GM08714 (cell line): Measurements from ENCODE around the gene CLIC1.

Source experiments
- H3K4me3 ChIP-seq: fragments of 200-500 bp; sonication (Bioruptor generic); 2 replicates; pipeline ENCODE4 v1.5.1; 2014; ENCODE audit warnings: mild to moderate bottlenecking, low read length, inconsistent platforms
- ZNF274 ChIP-seq: IDR thresholded peaks from 2 replicates; pipeline ENCODE4 v1.6.1; 2012; ENCODE audit warnings: mild to moderate bottlenecking, low read depth, low read length

CLIC1 gene

DNA sequence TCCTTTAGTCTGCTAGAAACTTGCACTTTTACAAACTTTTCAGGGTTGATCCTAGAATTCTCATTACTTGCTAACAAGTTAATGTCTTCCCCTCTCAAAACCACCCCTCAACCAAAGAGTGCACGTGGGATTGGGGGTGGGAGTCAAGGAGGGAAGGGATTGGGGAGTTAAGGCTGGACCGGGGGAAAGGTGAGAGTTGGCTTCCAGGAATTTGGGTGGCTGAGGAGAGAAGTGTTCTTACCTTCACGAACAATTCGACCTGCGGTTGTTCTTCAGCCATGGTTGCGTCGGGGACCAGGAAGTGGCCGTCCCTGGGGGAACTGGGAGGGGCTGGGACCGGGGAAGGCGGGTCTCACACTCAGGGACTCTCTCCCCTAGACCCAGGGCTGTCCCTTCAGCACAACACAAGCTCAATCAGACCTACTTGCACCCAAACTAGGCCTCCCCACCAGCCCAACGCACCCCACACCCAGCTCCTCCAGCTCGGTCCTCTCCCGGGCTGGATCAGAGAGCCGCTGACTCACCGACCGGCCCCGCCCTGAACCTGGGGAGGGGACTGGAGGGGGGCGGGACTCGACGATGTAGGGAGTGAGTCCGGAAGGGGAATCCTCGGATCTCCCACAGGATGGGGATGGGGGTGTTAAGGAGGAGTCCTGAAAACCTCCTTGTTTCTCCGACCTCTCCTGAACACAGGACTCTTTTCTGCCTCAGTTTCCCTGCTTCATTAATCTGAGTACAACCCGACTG is at the start of gene CLIC1:
Gene CLIC1, minus strand, starts transcription at position 510 of the 747 bp plus-strand sequence. Its CDS starts 230 bp downstream, at position 280.
- no peak for TF ChIP-seq ZNF274
- H3K4me3 ChIP-seq, result peak within 1 kb of the TSS; percentile 79

DNA sequence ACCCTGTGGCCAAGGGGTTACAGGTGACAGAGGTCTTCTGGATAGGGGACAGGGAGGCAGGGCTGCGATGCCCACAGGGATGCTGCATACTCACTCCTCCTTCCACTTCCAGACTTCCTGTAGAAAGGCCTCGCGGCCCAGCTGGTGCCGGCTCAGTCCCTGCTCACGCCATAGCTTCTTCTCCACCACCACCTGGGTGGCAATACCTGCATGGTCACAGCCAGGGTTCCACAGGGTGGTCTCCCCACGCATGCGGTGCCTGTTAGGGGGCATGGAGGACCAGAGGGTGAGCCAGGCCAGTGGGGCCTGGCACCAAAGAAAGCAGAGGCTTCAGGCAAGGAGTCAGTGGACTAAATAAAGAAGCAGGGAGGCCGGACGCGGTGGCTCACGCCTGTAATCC is 49.1 kb upstream of the CLIC1 start:
- H3K4me3 ChIP-seq, result no peak overlapping the region
- no peak for TF ChIP-seq ZNF274

DNA sequence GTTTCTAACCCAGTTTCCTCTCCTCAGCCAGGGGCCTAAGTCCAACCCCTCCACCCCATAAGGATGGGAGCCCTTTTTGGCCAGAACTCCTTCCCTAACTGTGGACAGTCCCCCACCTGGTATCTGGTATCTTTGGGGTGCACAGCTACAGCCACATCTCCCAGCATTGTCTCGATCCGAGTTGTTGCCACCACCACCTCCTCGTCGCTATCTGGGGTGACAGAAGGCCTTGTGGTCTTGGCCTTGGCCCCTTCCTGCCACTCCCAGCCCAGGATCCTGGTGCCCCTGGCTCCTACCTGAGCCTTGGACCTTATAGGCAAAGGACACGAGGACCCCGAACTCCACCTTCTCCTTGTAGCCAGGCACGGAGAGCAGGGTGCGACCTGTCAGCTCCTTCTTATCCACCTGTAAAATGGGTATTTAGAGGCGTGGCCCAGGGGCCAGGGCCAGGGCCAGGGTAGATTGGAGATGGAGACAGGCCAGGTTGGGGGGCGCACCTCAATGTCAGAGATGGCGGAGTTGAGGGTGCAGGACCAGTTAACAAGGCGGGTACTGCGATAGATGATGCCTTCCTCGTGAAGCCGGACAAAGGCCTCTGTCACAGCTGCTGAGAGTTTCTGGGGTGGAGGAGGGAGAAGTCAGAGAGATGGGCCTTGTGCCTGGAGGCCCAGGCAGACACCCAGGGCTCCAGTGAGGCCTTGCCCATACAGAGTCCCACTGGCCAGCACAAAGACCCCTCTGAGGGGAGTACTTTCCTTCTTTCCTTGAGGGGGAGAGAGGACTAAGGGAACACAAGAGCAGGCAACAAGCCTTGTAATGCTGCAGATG is 48.0 kb upstream of the CLIC1 start:
- no peak for TF ChIP-seq ZNF274
- no peak overlapping the region for H3K4me3 ChIP-seq

DNA sequence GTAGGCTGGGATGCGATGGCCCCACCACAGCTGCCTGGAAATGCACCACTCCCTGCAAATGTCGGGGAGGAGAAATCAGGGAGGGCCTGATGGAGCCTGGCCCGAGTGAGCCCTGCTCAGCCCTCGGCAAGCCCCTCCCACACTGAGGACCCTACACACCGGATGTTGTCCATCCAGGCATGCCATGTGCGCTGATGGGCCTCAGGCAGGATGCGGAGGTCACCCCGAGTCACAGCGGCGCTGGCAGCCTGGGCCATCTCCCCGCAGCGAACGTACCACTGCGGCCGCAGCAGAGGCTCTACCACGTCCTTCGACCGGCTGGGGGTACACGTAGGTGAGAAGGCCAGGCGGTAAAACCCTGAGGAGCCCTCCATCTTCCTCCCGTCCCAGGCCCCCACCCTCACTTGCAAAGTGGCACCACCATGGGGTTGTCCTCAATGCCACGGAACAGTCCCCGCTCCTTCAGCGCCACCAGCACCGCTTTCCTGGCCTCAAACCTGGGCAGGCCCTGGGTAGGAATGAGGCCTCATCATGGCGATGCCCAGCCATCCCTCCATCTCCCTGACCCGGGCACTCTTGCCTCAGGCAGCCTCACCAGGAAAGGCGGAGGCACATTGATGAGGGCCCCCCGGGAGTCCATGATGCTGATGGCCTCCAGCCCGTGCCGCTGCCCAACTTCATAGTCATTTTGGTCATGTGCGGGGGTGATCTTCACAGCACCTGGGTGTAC is 46.0 kb upstream of the CLIC1 start:
- TF ChIP-seq ZNF274, result no peak
- H3K4me3 ChIP-seq, result no peak overlapping the region

DNA sequence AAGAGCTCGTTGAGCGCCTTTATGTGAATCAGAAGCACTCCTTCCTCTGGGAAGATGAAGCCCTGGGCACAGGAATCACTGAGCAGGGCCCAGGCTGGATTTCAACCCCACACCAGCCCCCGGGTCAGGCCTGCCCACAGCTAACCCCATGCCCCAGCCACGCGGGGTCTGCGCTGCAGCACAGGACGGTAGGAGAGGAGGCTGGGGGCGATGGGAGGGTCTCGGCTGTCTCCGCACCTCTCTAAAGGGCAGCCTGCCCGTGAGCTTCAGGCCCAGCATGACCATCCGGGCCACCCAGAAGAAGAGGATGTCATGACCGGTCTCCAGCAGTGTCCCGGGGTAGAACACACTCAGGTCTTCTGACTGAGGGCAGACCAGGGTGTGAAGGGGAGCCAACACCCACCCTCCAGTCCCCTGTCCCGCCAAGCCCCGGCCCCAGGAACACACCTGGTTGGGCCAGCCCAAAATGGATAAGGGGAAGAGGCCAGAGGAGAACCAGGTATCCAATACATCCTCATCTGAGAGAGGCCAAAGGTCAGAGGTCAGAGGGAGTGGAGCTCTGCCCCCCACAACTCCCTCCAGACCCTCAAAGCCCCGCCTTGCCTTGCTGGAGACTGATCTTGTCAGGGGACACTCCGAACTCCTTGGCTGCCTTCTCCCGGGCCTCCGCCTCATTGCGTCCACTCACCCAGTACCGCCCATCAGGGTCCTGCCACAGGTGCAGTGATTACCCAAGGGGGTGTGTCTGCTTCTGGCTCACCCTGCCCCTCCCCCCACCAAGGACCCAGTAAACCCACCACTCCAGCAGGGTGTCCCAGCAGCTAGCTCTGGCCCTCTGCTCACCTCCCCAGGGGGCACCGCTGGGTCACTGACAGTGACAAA is 45.2 kb upstream of the CLIC1 start:
- H3K4me3 ChIP-seq, result no peak overlapping the region
- TF ChIP-seq ZNF274, result no peak

DNA sequence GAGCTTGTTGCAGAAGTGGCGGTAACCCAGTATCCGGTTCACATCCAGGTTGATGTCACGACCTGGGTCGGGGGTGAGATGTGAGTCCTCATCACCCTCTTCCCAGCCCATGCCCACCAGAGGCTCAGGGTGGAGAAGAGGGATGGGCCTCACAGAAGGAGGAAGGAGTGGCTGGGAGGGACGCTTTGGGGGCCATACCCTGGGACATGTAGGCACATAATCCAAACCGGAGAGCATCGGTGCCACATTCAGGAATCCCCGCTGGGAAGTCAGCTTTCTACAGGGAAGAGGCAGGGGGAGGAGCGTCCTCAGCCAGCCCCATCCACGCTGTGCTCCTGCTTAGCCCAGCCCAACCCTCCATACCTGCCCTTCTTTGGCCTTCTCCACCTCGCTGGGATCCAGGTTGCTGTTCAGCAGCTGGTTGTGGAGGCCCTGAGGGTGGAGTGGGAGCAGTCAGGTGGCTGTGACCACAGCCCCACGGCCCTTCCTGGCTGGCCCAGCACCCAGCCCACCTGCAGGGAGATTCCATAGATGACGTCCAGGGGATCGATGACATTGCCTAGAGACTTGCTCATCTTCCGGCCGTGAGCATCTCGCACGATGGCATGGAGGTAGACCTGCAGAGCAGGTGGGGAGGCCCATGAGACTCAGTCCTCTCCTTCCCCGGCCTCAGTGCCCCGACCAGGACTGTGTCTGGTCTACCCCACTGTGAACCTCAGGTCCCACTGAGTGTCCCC is 44.3 kb upstream of the CLIC1 start:
- TF ChIP-seq ZNF274, result no peak
- H3K4me3 ChIP-seq, result no peak overlapping the region

DNA sequence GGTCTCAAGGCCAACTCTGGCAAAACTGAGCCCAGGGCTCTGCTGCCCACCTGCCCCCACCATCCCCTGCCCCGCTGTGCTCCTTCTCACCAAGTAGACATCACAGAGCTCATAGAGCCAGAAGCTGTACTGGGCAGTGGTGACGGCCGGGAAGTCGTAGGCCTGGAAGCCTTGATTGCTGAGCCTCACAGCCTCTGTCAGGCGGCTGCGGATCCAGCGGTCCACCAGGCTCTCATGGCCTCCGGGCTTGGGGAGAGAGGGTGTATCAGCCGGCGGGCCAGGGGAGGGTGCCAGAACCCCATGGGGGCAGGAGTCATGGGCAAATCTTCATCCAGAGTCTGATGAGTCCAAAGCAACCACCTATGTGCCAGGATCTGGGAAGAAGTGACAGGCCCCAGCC is 43.6 kb upstream of the CLIC1 start:
- H3K4me3 ChIP-seq, result no peak overlapping the region
- TF ChIP-seq ZNF274, result no peak

DNA sequence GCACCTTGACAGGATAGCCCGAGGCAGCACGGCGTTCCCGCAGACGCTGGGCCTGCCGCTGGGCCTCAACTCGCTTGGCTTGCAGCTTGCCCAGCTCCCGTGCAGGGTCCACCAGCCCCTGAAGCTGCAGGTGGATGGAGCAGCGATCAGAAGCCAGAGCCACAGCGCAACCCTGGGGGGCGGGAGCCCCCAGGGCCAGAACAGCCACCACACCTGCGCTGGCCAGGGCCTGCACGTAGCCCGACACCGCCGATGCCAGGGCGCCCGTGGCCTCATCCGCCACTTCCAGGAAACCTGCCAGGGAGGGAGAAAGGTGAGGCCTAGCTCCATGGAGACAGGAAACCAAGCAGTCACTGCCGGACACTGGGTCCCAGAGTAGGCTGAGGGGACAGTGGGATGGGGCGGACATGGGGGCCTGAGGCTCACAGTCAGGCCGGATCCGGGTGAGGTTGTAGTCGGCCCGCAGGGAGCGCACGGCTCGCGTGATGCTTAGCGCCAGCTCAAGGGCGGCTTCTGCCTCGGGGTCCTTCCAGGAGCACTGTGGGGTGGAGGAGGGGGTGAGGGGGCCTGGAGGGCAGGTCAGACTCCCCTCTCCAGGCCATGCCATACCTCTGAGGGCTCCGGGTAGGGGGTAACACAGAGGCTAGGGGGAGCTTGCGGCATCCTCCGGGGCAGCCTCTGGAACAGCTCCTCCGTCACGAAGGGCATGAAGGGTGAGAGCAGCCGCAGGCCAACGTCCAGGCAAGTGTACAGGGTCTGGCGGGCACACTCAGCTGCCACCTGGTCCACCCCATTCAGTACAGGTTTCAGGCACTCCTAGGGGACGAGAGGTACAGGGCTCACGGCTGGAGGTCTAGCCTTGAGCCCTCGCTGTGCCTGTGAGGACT is 42.9 kb upstream of the CLIC1 start:
- TF ChIP-seq ZNF274, result no peak
- H3K4me3 ChIP-seq, result no peak overlapping the region

DNA sequence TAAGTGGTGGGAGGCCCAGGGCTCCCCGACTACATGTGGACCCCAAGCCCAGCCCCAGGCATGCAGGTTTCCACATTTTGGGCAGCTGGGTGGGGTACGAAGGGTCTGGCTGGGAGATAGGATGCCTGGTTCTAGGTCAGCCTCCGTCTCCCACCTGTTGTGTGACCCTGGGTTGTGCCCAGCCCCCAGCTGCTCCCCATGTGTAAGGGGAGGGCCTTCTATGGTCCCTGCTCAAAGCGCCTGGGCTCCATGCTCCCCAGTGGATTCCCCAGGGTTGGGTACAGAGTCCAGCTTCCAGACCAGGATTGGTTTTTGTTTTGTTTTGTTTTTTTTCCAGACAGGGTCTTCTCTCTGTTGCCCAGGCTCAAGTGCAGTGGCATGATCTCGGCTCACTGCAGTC is 41.9 kb upstream of the CLIC1 start:
- TF ChIP-seq ZNF274, result no peak
- no peak overlapping the region for H3K4me3 ChIP-seq

DNA sequence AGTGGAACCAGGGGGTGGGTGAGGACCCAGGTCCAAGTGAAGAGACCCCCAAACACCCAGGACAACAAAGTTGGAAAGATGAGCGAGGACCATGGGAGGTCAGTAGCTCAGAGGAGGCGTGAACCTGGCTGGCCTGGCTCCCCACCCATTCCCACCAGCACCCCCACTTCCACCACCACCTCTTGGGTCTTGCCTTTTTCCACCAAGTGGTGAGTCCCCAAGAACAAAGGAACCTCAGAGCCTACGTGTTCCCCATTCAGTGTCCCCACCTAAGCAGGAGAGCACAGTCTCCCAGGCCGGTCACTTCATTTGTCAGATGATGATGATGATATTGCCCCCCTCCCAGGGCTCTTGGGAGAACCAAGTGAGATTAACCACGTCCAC is 41.3 kb upstream of the CLIC1 start:
- no peak for TF ChIP-seq ZNF274
- H3K4me3 ChIP-seq, result no peak overlapping the region

DNA sequence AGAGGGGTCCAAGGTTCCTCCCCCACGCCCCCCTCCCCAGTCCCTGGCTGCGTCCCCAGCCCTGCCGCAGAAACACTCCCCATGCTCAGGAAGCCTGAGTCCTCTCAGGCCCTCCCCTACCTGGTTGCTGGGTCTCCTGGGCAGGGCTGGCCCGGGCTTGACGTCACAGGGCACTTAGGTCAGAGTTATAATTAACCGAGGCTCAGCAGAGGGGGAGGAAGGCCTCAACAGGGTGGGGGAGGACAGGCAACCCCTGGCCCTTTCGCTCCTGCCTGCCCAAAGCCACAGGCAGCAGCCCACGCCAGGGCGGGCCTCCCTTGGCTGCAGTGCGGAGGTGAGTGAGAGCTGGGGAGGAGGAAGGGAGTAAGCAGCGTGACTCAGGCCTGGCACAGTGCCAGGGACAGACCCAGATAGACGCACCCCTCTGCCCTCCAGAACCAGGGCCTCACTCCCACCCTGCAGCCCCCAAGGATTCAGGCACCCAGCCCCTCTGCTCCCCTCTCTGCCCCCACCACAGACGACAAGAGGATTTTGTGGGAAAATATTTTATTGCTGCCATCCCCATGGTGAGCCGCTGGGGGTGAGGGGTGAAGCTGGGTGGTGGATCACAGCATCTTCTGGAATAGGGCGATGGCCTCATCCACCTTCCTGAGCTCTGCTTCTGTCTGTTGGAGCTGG is 40.8 kb upstream of the CLIC1 start, which contains the start of gene VWA7:
Gene VWA7, minus strand, starts transcription at position 340 of the 678 bp plus-strand sequence. CDS start 549 bp downstream, outside the sequence.
- TF ChIP-seq ZNF274, result no peak
- H3K4me3 ChIP-seq, result no peak within 1 kb of the TSS
